ENCODE measurements around the gene EPS15. TPM values are rescaled to one million over a fixed set of nuclear protein-coding genes. Genes with fewer than 3 reads are reported as not detected.

The EPS15 gene
- total and polyA plus RNA-seq, 2 donors (not counting 1 experiment from before 2014, with no cell fraction given): 40.3 to 151 TPM

DNA sequence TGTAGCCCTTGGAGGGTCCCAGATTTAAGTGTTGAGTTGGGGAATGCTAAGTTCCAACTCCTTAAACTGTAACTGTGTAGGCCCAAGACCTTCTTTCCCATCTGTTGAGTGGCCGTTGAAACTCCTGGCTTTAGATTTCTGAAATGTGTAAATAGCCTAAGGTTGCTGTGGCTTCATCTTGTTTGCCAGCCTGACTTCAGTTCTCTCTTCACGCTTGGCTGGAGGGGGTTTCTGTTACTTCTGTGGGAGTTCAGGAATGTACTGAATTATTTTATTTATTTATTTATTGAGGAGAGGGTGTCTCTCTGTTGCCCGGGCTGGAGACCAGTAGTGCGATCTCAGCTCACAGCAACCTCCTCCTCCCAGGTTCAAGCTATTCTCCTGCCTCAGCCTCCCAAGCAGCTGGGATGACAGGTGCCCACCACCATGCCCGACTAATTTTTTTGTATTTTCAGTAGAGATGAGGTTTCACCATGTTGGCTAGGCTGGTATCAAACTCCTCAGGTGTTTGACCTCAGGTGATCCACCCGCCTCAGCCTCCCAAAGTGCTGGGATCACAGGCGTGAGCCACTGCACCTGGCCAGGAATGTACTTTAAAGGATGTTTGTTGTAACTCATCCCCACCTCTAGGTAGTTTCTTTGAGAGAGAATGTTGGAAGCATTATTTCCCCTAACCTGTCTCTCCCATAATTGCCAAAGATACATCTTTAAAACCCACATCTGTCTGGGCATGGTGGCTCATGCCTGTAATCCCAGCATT, 194.6 kb downstream of the EPS15 start:
- Histone ChIP-seq H3K4me1 (ENCODE audit: control insufficient read depth in 2 of 2, insufficient read depth in 2 of 2, low read length in 2 of 2) (no peaks in the 10 kb centered on the region), H3K4me2 (replicated peaks; ENCODE audit: low read depth, low read length, poor library complexity, severe bottlenecking) (no peak overlapping the region), H3K4me3 (ENCODE audit: control extremely low read depth in 1 of 5, extremely low read depth in 1 of 5, insufficient read depth in 1 of 5, low read depth in 2 of 5, low read length in 4 of 5) (no peak overlapping the region), H3K9ac (ENCODE audit: low read length) (no peak overlapping the region), H2AFZ (ENCODE audit: insufficient read depth, low read depth, low read length, poor library complexity, severe bottlenecking) (no peak overlapping the region), H3K9me3 (ENCODE audit: control extremely low read depth in 1 of 3, control insufficient read depth in 2 of 3, insufficient read depth in 1 of 3, low read length in 2 of 3) (peaks cover 0 to 6% (median 0%) of the 10 kb centered on the region in 3 donors), H3K27me3 (replicated peaks in 1 of 4; ENCODE audit: control extremely low read depth in 1 of 4, control insufficient read depth in 3 of 4, insufficient read depth in 4 of 4, low read length in 3 of 4) (peaks cover 0 to 11% (median under 1%) of the 10 kb centered on the region in 4 experiments), H3K79me2 (ENCODE audit: control insufficient read depth, insufficient read depth, low read length) (no peaks in the 10 kb centered on the region), H3K36me3 (replicated peaks in 1 of 2; ENCODE audit: control extremely low read depth in 1 of 2, control insufficient read depth in 1 of 2, extremely low read depth in 1 of 2, insufficient read depth in 2 of 2, low read length in 1 of 2) (no peaks in the 10 kb centered on the region), H4K20me1 (ENCODE audit: control insufficient read depth, insufficient read depth, low read length, poor library complexity, severe bottlenecking) (no peaks in the 10 kb centered on the region), H3K27ac (ENCODE audit: low read length in 2 of 2) (no peak overlapping the region)
- H3K27ac Mint-ChIP-seq: no peak overlapping the region
- no peak overlapping the region for H3K4me3 Mint-ChIP-seq
- POLR2A ChIA-PET: no interaction called here
- TF ChIP-seq EZH2 (IDR thresholded peaks at IDR 0.05; ENCODE audit: borderline replicate concordance, insufficient read depth, low read depth, low read length, poor library complexity, severe bottlenecking): no peak
- TF ChIP-seq, protein P1, sequence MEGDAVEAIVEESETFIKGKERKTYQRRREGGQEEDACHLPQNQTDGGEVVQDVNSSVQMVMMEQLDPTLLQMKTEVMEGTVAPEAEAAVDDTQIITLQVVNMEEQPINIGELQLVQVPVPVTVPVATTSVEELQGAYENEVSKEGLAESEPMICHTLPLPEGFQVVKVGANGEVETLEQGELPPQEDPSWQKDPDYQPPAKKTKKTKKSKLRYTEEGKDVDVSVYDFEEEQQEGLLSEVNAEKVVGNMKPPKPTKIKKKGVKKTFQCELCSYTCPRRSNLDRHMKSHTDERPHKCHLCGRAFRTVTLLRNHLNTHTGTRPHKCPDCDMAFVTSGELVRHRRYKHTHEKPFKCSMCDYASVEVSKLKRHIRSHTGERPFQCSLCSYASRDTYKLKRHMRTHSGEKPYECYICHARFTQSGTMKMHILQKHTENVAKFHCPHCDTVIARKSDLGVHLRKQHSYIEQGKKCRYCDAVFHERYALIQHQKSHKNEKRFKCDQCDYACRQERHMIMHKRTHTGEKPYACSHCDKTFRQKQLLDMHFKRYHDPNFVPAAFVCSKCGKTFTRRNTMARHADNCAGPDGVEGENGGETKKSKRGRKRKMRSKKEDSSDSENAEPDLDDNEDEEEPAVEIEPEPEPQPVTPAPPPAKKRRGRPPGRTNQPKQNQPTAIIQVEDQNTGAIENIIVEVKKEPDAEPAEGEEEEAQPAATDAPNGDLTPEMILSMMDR (IDR thresholded peaks at IDR 0.05): no peak
- H3K27me3 Mint-ChIP-seq: peaks cover 17% of the 10 kb centered on the region
- peaks cover 1% of the 10 kb centered on the region for H3K4me1 Mint-ChIP-seq
- ATAC-seq (ENCODE audit: low read depth) (no peak), DNase-seq (no peak)
- intact Hi-C loops (cut with micrococcal nuclease): no loop called here
- no CpG with 5 or more reads among the region's 7 CpGs for WGBS (ENCODE audit: insufficient coverage)
- H3K9me3 Mint-ChIP-seq (ENCODE audit: insufficient read depth): no peaks in the 10 kb centered on the region
- CTCF ChIA-PET: no interaction called here

DNA sequence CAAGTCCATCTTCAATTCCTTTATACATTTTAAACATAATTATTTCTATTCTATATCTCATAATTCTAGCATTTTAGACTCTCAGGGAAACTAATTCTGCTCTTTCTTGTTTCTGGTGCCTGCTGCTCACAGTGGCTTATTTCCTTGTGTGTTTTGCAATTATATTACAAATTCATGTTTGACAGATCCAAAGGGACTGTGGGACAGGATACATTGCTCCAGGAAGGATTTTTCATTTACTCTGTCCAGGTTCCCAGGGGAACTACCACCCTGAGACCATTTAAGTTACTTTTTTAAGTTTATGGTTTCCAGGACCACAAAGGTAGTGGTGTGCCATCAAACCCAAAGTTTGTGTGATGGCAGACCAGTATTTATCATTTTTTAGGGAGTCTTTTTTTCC, 195.3 kb downstream of the EPS15 start:
- TF ChIP-seq, protein P1 (IDR thresholded peaks at IDR 0.05): no peak
- no peak for TF ChIP-seq EZH2 (IDR thresholded peaks at IDR 0.05; ENCODE audit: borderline replicate concordance, insufficient read depth, low read depth, low read length, poor library complexity, severe bottlenecking)
- peaks cover 10% of the 10 kb centered on the region for H3K27me3 Mint-ChIP-seq
- H3K9me3 Mint-ChIP-seq (ENCODE audit: insufficient read depth): no peaks in the 10 kb centered on the region
- intact Hi-C loops (cut with micrococcal nuclease): no loop called here
- Histone ChIP-seq H3K36me3 (replicated peaks in 1 of 2; ENCODE audit: control extremely low read depth in 1 of 2, control insufficient read depth in 1 of 2, extremely low read depth in 1 of 2, insufficient read depth in 2 of 2, low read length in 1 of 2) (no peaks in the 10 kb centered on the region), H3K9ac (ENCODE audit: low read length) (no peak overlapping the region), H3K4me2 (replicated peaks; ENCODE audit: low read depth, low read length, poor library complexity, severe bottlenecking) (no peak overlapping the region), H3K4me1 (ENCODE audit: control insufficient read depth in 2 of 2, insufficient read depth in 2 of 2, low read length in 2 of 2) (no peaks in the 10 kb centered on the region), H2AFZ (ENCODE audit: insufficient read depth, low read depth, low read length, poor library complexity, severe bottlenecking) (no peak overlapping the region), H3K27ac (ENCODE audit: low read length in 2 of 2) (no peak overlapping the region), H4K20me1 (ENCODE audit: control insufficient read depth, insufficient read depth, low read length, poor library complexity, severe bottlenecking) (no peaks in the 10 kb centered on the region), H3K27me3 (replicated peaks in 1 of 4; ENCODE audit: control extremely low read depth in 1 of 4, control insufficient read depth in 3 of 4, insufficient read depth in 4 of 4, low read length in 3 of 4) (peaks cover 0 to 4% (median 0%) of the 10 kb centered on the region in 4 experiments), H3K79me2 (ENCODE audit: control insufficient read depth, insufficient read depth, low read length) (no peaks in the 10 kb centered on the region), H3K9me3 (ENCODE audit: control extremely low read depth in 1 of 3, control insufficient read depth in 2 of 3, insufficient read depth in 1 of 3, low read length in 2 of 3) (peaks cover 0 to under 1% (median 0%) of the 10 kb centered on the region in 3 donors), H3K4me3 (ENCODE audit: control extremely low read depth in 1 of 5, extremely low read depth in 1 of 5, insufficient read depth in 1 of 5, low read depth in 2 of 5, low read length in 4 of 5) (no peak overlapping the region)
- POLR2A ChIA-PET: no interaction called here
- no peak overlapping the region for H3K27ac Mint-ChIP-seq
- DNase-seq (no peak), ATAC-seq (ENCODE audit: low read depth) (no peak)
- CTCF ChIA-PET: no interaction called here
- H3K4me1 Mint-ChIP-seq: no peaks in the 10 kb centered on the region
- no peak overlapping the region for H3K4me3 Mint-ChIP-seq

All from B cell (primary cell).